T-helper 17 cell (primary cell): ENCODE results near the gene ADGRL3. TPM values are rescaled to one million over a fixed set of nuclear protein-coding genes. Genes with fewer than 3 reads are reported as not detected.
"Not testable (repeated sequence)": the region's sequence is repeated elsewhere in the genome, so short reads cannot be mapped to it uniquely, and the experiment has no call there.

Source experiments
- ATAC-seq: fragments of 150-1000 bp; cut with Tn5 transposase; 2 replicates; pipeline ENCODE4 v1.10.0; 2021; ENCODE audit warnings: mild to moderate bottlenecking, moderate library complexity
- DNase-seq, 3 donors: peaks; one replicate each; pipeline versions ENCODE4 v3.0.0 to v3.0.0-alpha.2; 2020 to 2021
- H3K9me3 ChIP-seq: one replicate; pipeline ENCODE4 v1.7.0; 2013; ENCODE audit warnings: low read length, mild to moderate bottlenecking; ENCODE audit not compliant: control insufficient read depth, poor library complexity, severe bottlenecking
- H3K27ac Mint-ChIP-seq: one replicate; pipeline ENCODE4 v1.8.0; 2022; ENCODE audit warnings: mild to moderate bottlenecking, moderate library complexity, mixed read lengths
- H3K27me3 Mint-ChIP-seq: one replicate; pipeline ENCODE4 v1.8.0; 2022; ENCODE audit warnings: mixed read lengths
- H3K36me3 Mint-ChIP-seq: one replicate; pipeline ENCODE4 v1.8.0; 2022; ENCODE audit warnings: low read depth, mixed read lengths
- H3K4me1 Mint-ChIP-seq: one replicate; pipeline ENCODE4 v1.8.0; 2022; ENCODE audit warnings: mild to moderate bottlenecking, mixed read lengths
- H3K4me3 Mint-ChIP-seq: one replicate; pipeline ENCODE4 v1.8.0; 2022; ENCODE audit warnings: mild to moderate bottlenecking, moderate library complexity, mixed read lengths
- total RNA-seq, 4 donors: library from RNA in 2 of 4; stranded (reverse) in 2 of 4; gene quantifications; one replicate each; pipeline ENCODE4 v1.2.3 and lab custom pipeline; 2022 to 2026

Gene ADGRL3
- total RNA-seq, 2 donors from 2014 or later = not detected

DNA sequence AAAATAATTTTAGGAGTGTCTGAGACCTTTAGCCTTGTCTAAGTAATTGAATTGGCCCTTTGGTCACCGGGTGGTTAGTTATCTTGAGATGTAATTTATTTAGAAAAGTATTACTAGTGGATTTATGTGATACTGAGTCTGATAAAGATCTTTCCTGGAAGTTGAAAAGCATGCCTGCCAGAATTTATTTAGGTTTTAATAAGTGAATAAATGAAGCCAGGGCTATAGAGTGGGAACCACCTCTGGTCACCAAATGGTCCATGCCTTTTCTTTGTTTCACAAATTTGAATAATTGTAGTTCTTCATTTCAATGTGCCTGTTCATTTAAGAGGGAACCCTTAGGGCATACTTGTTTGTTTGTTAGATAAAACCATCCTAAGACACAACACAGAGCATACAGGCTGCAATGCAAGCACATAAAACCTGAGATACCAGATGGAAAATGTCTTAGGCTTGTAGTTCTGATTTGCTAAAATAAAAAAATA, 627.8 kb downstream of the ADGRL3 start:
- Mint-ChIP-seq H3K27ac (no peak overlapping the region), H3K4me3 (no peak overlapping the region), H3K36me3 (no peaks in the 10 kb centered on the region), H3K27me3 (no peaks in the 10 kb centered on the region), H3K4me1 (no peaks in the 10 kb centered on the region)
- H3K9me3 ChIP-seq = no peaks in the 10 kb centered on the region
- DNase-seq (no peak), ATAC-seq (no peak)

- Mint-ChIP-seq H3K27ac (no peak overlapping the region), H3K27me3 (no peaks in the 10 kb centered on the region), H3K4me1 (no peaks in the 10 kb centered on the region), H3K4me3 (no peak overlapping the region), H3K36me3 (no peaks in the 10 kb centered on the region)
- no peaks in the 10 kb centered on the region for H3K9me3 ChIP-seq
- ATAC-seq (no peak), DNase-seq (no peak)
Measured at GRCh38 chr4:61828960-61829359, 628.8 kb downstream of the ADGRL3 start.

DNA sequence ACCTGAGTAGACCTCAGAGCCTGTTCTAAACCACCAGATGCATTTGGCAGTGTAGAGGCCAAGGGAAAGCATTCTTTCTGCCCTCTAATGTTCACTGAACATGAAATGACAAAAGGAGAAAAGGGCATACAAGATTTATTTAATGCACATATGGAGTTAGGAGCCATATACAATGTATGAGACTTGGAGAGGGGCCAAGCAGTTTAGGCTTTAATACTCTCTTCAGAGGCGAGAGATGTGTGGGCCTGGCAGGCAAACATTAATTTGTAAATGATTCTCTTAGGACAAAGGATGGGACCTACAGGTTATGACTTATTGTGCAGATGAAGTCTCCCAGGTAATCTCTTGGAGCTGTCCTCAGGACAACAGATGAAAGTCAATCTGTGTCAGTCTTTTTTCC, 631.9 kb downstream of the ADGRL3 start:
- no peaks in the 10 kb centered on the region for H3K36me3 Mint-ChIP-seq
- DNase-seq (no peak), ATAC-seq (no peak)
- H3K9me3 ChIP-seq = no peaks in the 10 kb centered on the region
- no peaks in the 10 kb centered on the region for H3K27me3 Mint-ChIP-seq
- no peak overlapping the region for H3K27ac Mint-ChIP-seq
- H3K4me1 Mint-ChIP-seq = no peaks in the 10 kb centered on the region
- no peak overlapping the region for H3K4me3 Mint-ChIP-seq

DNA sequence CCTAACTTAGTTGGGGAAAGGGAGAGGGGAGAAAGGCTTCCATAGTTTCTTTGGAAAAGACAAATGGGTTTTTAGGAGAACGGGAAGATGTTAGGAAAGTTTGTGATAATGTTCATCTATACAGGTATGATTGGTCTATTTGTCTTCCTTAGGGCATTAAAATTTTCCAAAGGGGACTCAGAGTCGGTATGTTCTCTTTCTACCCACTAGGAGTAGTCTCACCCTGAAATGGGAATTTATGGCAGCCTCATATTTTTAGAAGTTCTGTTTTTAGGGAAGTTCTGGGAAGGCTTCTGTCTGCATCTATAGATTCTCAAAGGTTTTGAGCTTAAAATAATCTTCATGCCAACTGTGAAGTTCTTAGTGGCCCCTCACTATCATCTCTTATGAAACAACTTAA, 637.3 kb downstream of the ADGRL3 start:
- H3K9me3 ChIP-seq = peaks cover 3% of the 10 kb centered on the region
- H3K27me3 Mint-ChIP-seq = no peaks in the 10 kb centered on the region
- no peak overlapping the region for H3K27ac Mint-ChIP-seq
- ATAC-seq (no peak), DNase-seq (no peak)
- H3K4me3 Mint-ChIP-seq = no peak overlapping the region
- no peaks in the 10 kb centered on the region for H3K36me3 Mint-ChIP-seq
- no peaks in the 10 kb centered on the region for H3K4me1 Mint-ChIP-seq

GRCh38 chr4:61838072-61838471, 637.9 kb downstream of the ADGRL3 start:
- no peaks in the 10 kb centered on the region for H3K36me3 Mint-ChIP-seq
- no peaks in the 10 kb centered on the region for H3K4me1 Mint-ChIP-seq
- no peaks in the 10 kb centered on the region for H3K27me3 Mint-ChIP-seq
- DNase-seq (no peak), ATAC-seq (no peak)
- peaks cover 3% of the 10 kb centered on the region for H3K9me3 ChIP-seq
- no peak overlapping the region for H3K27ac Mint-ChIP-seq
- no peak overlapping the region for H3K4me3 Mint-ChIP-seq

- Mint-ChIP-seq H3K4me1 (no peaks in the 10 kb centered on the region), H3K27me3 (no peaks in the 10 kb centered on the region), H3K4me3 (no peak overlapping the region), H3K36me3 (no peaks in the 10 kb centered on the region), H3K27ac (no peak overlapping the region)
- H3K9me3 ChIP-seq = peaks cover 3% of the 10 kb centered on the region
- DNase-seq (no peak), ATAC-seq (no peak)
Measured at GRCh38 chr4:61841714-61842113, 641.6 kb downstream of the ADGRL3 start.

DNA sequence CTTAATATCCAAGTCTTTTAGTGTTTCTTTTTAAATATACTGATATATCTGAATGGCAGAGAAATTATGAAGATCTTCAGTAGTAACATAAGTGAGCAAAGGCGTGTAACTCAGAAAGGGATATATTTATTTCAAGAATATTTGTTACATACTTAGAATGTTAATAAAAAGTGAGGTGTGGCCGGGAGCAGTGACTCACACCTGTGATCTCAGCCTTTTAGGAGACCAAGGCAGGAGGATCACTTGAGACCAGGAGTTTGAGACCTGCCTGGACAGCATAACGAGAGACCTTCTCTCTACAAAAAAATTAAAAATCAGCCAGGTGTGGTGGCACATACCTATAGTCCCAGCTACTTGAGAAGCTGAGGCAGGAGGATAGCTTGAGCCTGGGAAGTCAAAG, 651.0 kb downstream of the ADGRL3 start:
- Mint-ChIP-seq H3K4me1 (no peaks in the 10 kb centered on the region), H3K27me3 (no peaks in the 10 kb centered on the region), H3K27ac (no peak overlapping the region), H3K4me3 (no peak overlapping the region), H3K36me3 (no peaks in the 10 kb centered on the region)
- no peak for DNase-seq
- H3K9me3 ChIP-seq = peaks cover 3% of the 10 kb centered on the region
- no peak for ATAC-seq

DNA sequence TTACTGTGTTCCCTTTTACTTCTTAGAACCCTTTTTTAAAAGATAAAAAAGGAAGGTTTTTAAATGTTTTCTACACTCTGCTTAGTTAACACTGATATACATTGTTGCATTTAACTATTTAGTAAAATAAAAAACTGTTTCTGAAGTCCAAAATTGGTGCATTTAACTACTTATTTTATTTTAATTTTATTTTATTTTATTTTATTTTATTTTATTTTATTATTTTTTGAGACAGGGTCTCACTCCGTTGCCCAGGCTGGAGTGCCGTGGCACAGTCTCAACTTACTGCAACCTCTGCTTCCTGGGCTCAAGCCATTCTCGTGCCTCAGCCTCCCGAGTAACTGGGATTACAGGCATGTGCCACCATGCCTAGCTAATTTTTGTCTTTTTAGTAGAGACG, 652.0 kb downstream of the ADGRL3 start:
- H3K27ac Mint-ChIP-seq, H3K27me3 Mint-ChIP-seq, H3K9me3 ChIP-seq, DNase-seq, H3K4me1 Mint-ChIP-seq, H3K36me3 Mint-ChIP-seq, H3K4me3 Mint-ChIP-seq, ATAC-seq: not testable (repeated sequence)

GRCh38 chr4:61853041-61853440, 652.9 kb downstream of the ADGRL3 start:
- H3K4me1 Mint-ChIP-seq = no peaks in the 10 kb centered on the region
- no peak overlapping the region for H3K27ac Mint-ChIP-seq
- no peak overlapping the region for H3K4me3 Mint-ChIP-seq
- DNase-seq = no peak
- no peaks in the 10 kb centered on the region for H3K36me3 Mint-ChIP-seq
- H3K9me3 ChIP-seq = peaks cover 3% of the 10 kb centered on the region
- no peak for ATAC-seq
- no peaks in the 10 kb centered on the region for H3K27me3 Mint-ChIP-seq

- no peaks in the 10 kb centered on the region for H3K36me3 Mint-ChIP-seq
Measured at GRCh38 chr4:61860376-61860775, 660.2 kb downstream of the ADGRL3 start.

GRCh38 chr4:61864286-61864685, 664.2 kb downstream of the ADGRL3 start:
- no peaks in the 10 kb centered on the region for H3K27me3 Mint-ChIP-seq
- H3K9me3 ChIP-seq = no peaks in the 10 kb centered on the region
- DNase-seq (no peak), ATAC-seq (no peak)
- no peaks in the 10 kb centered on the region for H3K4me1 Mint-ChIP-seq
- H3K36me3 Mint-ChIP-seq = no peaks in the 10 kb centered on the region
- H3K4me3 Mint-ChIP-seq = no peak overlapping the region
- no peak overlapping the region for H3K27ac Mint-ChIP-seq

More at GRCh38 chr4:61860376-61860775, 660.2 kb downstream of the ADGRL3 start:
- Mint-ChIP-seq H3K27me3 (no peaks in the 10 kb centered on the region), H3K27ac (no peak overlapping the region), H3K4me1 (no peaks in the 10 kb centered on the region), H3K4me3 (no peak overlapping the region)
- no peaks in the 10 kb centered on the region for H3K9me3 ChIP-seq
- ATAC-seq = no peak
- no peak for DNase-seq

GRCh38 chr4:61866378-61867030, 666.4 kb downstream of the ADGRL3 start:
- Mint-ChIP-seq H3K36me3 (no peaks in the 10 kb centered on the region), H3K4me1 (no peaks in the 10 kb centered on the region), H3K27ac (no peak overlapping the region), H3K4me3 (no peak overlapping the region), H3K27me3 (no peaks in the 10 kb centered on the region)
- ATAC-seq = no peak
- no peaks in the 10 kb centered on the region for H3K9me3 ChIP-seq
- DNase-seq = no peak

DNA sequence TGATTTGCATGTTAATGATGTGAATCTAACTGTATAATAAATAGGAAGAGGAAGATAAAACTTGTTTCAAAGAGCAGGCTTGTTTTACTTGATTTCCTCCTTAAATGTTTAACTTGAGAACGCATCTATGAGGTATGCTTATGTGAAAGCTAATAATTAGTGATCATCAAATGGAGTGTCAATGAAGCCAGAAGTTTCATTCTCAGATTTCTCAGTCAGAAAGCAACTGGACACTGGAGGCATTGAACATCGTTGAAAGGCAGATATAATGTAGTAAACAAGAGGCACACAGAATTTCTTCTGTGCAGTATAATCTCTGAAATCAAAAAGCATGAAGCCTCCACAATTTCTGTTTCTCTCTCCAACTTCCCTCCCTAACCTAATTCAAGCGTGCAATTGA, 672.9 kb downstream of the ADGRL3 start:
- no peak for DNase-seq
- H3K9me3 ChIP-seq = no peaks in the 10 kb centered on the region
- H3K27me3 Mint-ChIP-seq = no peaks in the 10 kb centered on the region
- H3K36me3 Mint-ChIP-seq = no peaks in the 10 kb centered on the region
- H3K4me3 Mint-ChIP-seq = no peak overlapping the region
- H3K27ac Mint-ChIP-seq = no peak overlapping the region
- no peaks in the 10 kb centered on the region for H3K4me1 Mint-ChIP-seq
- no peak for ATAC-seq

DNA sequence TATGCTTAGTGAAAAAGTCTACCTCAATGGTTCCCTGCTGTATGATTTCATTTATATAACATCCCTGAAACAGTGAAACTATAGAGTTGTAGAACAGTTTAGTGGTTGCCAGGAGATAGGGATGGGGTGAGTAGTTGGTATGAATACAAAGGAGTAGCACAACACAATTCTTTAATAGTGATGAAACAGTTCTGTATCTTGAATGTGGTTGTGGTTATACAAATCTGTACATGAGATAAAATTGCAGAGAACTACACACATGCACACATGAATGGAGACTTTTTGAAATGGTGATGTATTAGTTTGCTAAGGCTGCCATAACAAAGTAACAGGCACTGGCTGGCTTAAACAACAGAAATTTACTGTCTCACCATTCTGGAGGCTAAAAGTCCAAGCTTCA, 677.1 kb downstream of the ADGRL3 start:
- H3K4me1 Mint-ChIP-seq = no peaks in the 10 kb centered on the region
- H3K27ac Mint-ChIP-seq = no peak overlapping the region
- no peaks in the 10 kb centered on the region for H3K27me3 Mint-ChIP-seq
- no peak overlapping the region for H3K4me3 Mint-ChIP-seq
- DNase-seq (no peak), ATAC-seq (no peak)
- no peaks in the 10 kb centered on the region for H3K36me3 Mint-ChIP-seq
- no peaks in the 10 kb centered on the region for H3K9me3 ChIP-seq
